Measurements from ENCODE around the gene STX8.
A peak's percentile ranks its signal among the peaks of the same experiment; 100 is the strongest.
"Not testable (repeated sequence)": the region's sequence is repeated elsewhere in the genome, so short reads cannot be mapped to it uniquely, and the experiment has no call there.

STX8 gene

DNA sequence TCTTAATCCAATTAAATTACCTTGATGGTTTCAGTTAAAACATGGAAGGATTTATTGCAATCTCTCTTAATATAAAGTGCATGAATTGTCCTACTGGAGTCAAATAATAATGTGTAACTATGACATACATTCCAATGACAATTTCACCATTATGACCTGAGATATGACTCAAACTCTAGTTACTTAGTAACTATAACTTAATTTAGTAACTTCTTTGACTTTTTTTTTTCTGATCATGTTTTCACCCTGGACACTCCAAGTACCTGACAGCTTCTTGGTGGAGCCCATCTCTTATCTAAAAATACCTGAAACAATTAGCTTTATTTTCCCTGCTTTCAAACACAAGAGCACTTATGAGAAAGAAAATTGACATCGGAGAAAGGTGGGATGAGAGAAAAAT, 123.7 kb downstream of the STX8 start:
- ATAC-seq, result no peak
- TF ChIP-seq, protein P1, sequence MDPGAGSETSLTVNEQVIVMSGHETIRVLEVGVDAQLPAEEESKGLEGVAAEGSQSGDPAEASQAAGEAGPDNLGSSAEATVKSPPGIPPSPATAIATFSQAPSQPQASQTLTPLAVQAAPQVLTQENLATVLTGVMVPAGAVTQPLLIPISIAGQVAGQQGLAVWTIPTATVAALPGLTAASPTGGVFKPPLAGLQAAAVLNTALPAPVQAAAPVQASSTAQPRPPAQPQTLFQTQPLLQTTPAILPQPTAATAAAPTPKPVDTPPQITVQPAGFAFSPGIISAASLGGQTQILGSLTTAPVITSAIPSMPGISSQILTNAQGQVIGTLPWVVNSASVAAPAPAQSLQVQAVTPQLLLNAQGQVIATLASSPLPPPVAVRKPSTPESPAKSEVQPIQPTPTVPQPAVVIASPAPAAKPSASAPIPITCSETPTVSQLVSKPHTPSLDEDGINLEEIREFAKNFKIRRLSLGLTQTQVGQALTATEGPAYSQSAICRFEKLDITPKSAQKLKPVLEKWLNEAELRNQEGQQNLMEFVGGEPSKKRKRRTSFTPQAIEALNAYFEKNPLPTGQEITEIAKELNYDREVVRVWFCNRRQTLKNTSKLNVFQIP (CRISPR knock-in tag; IDR thresholded peaks at IDR 0.05; ENCODE audit: borderline replicate concordance, low read depth), result no peak
- no peak for TF ChIP-seq TOX (CRISPR knock-in tag; IDR thresholded peaks at IDR 0.05; ENCODE audit: borderline replicate concordance)
- peak; percentile 81 for TF ChIP-seq ISL1 (CRISPR knock-in tag; IDR thresholded peaks at IDR 0.05)
- no peak for TF ChIP-seq BACH2 (CRISPR knock-in tag; IDR thresholded peaks at IDR 0.05; ENCODE audit: borderline replicate concordance)

DNA sequence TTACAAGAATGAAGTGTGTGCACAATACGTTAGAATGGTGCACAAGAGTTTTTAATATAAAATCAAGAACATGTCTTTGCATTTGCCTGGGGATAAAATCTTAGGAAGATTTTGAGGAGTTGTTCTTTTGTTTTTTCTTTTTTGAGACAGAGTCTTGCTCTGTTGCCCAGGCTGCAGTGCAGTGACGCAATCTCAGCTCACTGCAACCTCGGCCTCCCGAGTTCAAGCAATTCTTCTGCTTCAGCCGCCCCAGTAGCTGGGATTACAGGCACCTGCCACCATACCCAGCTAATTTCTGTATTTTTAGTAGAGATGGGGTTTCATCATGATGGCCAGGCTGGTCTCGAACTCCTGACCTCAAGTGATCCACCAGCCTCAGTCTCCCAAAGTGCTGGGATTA, 128.3 kb downstream of the STX8 start:
- not testable (repeated sequence) for ATAC-seq

DNA sequence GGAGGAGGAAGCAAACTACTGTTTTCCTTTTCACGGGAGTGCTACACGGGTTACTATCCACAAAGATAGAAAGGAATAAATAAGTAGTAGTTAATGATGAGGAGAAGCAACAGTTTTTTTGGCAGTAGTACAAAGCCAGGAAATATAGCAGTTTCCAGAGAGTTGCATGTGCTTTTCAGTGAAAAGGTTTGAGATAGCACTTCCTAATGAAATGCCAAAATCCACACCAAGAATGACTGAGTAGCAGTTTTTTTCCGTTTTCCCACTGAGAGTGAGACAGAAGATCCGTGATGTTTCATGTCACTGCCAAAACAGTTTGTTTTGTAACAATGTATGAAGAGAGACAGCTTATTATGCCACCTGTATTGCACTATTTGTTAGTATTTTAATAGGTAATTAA, 129.1 kb downstream of the STX8 start:
- TF ChIP-seq, protein P2, sequence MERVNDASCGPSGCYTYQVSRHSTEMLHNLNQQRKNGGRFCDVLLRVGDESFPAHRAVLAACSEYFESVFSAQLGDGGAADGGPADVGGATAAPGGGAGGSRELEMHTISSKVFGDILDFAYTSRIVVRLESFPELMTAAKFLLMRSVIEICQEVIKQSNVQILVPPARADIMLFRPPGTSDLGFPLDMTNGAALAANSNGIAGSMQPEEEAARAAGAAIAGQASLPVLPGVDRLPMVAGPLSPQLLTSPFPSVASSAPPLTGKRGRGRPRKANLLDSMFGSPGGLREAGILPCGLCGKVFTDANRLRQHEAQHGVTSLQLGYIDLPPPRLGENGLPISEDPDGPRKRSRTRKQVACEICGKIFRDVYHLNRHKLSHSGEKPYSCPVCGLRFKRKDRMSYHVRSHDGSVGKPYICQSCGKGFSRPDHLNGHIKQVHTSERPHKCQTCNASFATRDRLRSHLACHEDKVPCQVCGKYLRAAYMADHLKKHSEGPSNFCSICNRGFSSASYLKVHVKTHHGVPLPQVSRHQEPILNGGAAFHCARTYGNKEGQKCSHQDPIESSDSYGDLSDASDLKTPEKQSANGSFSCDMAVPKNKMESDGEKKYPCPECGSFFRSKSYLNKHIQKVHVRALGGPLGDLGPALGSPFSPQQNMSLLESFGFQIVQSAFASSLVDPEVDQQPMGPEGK (CRISPR knock-in tag; IDR thresholded peaks at IDR 0.05; ENCODE audit: borderline replicate concordance), result no peak
- no peak for TF ChIP-seq CSDC2 (CRISPR knock-in tag; IDR thresholded peaks at IDR 0.05)
- ATAC-seq, result no peak

DNA sequence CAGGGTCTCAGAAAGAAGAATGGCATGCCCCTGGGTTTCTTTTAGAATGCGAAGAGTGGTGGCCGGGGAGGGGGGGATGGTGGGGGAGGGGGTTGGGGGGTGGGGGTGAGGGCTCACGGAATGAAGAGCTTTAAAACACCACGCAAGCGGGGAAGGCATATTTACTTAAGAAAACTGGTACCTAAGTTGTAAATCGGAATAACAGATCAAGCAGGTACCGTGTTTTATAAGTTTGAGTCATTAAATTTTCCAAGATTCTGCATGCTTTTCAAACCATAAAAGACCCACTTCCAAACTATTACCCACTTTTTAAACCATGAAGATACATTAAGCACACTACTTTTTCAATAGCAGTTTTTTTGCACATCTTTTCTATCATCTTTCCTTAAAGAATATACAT, 130.2 kb downstream of the STX8 start:
- ATAC-seq, result no peak
- no peak for TF ChIP-seq SNAI2 (CRISPR knock-in tag; IDR thresholded peaks at IDR 0.05)
- no peak for TF ChIP-seq ARNTL (CRISPR knock-in tag; IDR thresholded peaks at IDR 0.05; ENCODE audit: borderline replicate concordance, low read depth)
- TF ChIP-seq ZNF565 (CRISPR knock-in tag; conservative IDR thresholded peaks at IDR 0.05; ENCODE audit: low read depth), result no peak
- TF ChIP-seq CSDC2 (CRISPR knock-in tag; IDR thresholded peaks at IDR 0.05), result no peak
- TF ChIP-seq ESRRG (CRISPR knock-in tag; IDR thresholded peaks at IDR 0.05), result no peak
- TF ChIP-seq BACH2 (CRISPR knock-in tag; IDR thresholded peaks at IDR 0.05; ENCODE audit: borderline replicate concordance), result no peak
- TF ChIP-seq, protein P3, sequence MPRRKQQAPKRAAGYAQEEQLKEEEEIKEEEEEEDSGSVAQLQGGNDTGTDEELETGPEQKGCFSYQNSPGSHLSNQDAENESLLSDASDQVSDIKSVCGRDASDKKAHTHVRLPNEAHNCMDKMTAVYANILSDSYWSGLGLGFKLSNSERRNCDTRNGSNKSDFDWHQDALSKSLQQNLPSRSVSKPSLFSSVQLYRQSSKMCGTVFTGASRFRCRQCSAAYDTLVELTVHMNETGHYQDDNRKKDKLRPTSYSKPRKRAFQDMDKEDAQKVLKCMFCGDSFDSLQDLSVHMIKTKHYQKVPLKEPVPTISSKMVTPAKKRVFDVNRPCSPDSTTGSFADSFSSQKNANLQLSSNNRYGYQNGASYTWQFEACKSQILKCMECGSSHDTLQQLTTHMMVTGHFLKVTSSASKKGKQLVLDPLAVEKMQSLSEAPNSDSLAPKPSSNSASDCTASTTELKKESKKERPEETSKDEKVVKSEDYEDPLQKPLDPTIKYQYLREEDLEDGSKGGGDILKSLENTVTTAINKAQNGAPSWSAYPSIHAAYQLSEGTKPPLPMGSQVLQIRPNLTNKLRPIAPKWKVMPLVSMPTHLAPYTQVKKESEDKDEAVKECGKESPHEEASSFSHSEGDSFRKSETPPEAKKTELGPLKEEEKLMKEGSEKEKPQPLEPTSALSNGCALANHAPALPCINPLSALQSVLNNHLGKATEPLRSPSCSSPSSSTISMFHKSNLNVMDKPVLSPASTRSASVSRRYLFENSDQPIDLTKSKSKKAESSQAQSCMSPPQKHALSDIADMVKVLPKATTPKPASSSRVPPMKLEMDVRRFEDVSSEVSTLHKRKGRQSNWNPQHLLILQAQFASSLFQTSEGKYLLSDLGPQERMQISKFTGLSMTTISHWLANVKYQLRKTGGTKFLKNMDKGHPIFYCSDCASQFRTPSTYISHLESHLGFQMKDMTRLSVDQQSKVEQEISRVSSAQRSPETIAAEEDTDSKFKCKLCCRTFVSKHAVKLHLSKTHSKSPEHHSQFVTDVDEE (CRISPR knock-in tag; IDR thresholded peaks at IDR 0.05), result no peak
- TF ChIP-seq TCF4 (CRISPR knock-in tag; IDR thresholded peaks at IDR 0.05; ENCODE audit: borderline replicate concordance), result no peak
- no peak for TF ChIP-seq ZNF70 (CRISPR knock-in tag; IDR thresholded peaks at IDR 0.05)

DNA sequence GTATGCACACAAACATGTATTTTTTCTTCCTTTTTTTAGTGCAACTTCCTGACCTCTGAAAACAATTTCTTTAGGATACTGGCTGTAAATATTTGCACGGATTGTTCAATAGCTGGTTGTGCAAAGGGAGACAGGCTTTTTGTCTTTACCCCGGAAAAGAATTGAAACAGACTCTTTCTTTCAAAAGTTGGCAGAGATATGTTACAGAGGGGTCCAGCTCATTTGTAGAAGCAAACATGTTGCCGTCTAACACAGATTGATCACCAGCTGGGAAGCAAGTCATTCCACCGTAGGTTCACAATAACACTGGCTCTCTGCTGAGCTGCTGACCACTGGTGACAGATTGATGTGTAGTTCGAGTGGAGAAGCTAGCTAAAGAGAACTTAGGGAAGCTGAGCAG, 130.9 kb downstream of the STX8 start:
- ATAC-seq, result no peak
- TF ChIP-seq, protein P4, sequence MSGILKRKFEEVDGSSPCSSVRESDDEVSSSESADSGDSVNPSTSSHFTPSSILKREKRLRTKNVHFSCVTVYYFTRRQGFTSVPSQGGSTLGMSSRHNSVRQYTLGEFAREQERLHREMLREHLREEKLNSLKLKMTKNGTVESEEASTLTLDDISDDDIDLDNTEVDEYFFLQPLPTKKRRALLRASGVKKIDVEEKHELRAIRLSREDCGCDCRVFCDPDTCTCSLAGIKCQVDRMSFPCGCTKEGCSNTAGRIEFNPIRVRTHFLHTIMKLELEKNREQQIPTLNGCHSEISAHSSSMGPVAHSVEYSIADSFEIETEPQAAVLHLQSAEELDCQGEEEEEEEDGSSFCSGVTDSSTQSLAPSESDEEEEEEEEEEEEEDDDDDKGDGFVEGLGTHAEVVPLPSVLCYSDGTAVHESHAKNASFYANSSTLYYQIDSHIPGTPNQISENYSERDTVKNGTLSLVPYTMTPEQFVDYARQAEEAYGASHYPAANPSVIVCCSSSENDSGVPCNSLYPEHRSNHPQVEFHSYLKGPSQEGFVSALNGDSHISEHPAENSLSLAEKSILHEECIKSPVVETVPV (CRISPR knock-in tag; IDR thresholded peaks at IDR 0.05), result no peak
- TF ChIP-seq, protein P2 (CRISPR knock-in tag; IDR thresholded peaks at IDR 0.05; ENCODE audit: borderline replicate concordance), result no peak
- TF ChIP-seq RARB (CRISPR knock-in tag; IDR thresholded peaks at IDR 0.05), result no peak
- TF ChIP-seq SNAI2 (CRISPR knock-in tag; IDR thresholded peaks at IDR 0.05), result no peak
- no peak for TF ChIP-seq ISL1 (CRISPR knock-in tag; IDR thresholded peaks at IDR 0.05)
- TF ChIP-seq ESRRG (CRISPR knock-in tag; IDR thresholded peaks at IDR 0.05), result no peak
- TF ChIP-seq, protein P1 (CRISPR knock-in tag; IDR thresholded peaks at IDR 0.05; ENCODE audit: borderline replicate concordance, low read depth), result no peak
- TF ChIP-seq ZNF565 (CRISPR knock-in tag; conservative IDR thresholded peaks at IDR 0.05; ENCODE audit: low read depth), result no peak
- TF ChIP-seq ZNF8 (CRISPR knock-in tag; IDR thresholded peaks at IDR 0.05), result no peak
- TF ChIP-seq TOX (CRISPR knock-in tag; IDR thresholded peaks at IDR 0.05; ENCODE audit: borderline replicate concordance), result no peak
- TF ChIP-seq OSR1 (CRISPR knock-in tag; IDR thresholded peaks at IDR 0.05), result no peak
- TF ChIP-seq ZC3H10 (CRISPR knock-in tag; IDR thresholded peaks at IDR 0.05), result no peak
